ENCODE data around the gene RALGPS1. TPM values are rescaled to one million over a fixed set of nuclear protein-coding genes. Genes with fewer than 3 reads are reported as not detected.
A peak's percentile ranks its signal among the peaks of the same experiment; 100 is the strongest.

RALGPS1 gene
- total RNA-seq, 1 experiment from 2014 or later = 18.6 TPM

DNA sequence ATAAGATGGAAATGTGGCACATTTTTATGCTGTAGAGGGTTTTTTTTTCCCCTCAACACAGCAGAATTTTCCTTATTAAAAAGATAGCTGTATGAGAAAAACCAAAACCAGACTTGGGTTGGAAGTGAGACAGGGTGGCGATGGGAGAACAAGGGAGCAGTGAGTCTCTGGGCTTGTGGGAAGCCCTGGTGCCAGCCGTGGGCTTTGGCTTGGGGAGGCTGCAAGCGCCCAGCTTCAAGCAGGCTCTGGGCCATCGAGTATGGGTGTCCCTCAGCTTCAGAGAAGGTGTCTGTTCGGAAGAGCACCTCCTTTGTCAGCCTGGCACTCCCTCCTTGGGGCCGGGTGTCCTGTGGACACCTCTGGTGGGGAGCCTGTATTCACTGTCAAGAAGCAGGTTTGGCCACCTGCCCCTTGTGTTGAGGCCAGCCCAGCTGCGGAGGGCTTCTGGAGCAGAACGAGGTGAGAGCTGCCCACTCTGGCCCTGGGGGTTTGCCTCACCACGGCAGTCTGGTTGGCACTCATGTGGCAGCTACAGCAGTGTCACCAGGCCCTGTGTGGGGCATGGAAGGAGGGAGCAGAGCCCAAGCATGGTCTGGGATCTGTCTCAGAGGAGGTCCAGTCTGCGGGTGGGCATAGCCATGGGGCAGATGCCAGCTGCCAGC, 245.5 kb downstream of the RALGPS1 start:
- no CpG with 5 or more reads among the region's 10 CpGs for WGBS (ENCODE audit: extremely low coverage, insufficient read length, low lambda C conversion rate)
- Histone ChIP-seq H3T11ph (ENCODE audit: low read length) (no peak overlapping the region), H3K27ac (ENCODE audit: insufficient read length, low read depth, low read length) (no peak overlapping the region), H3K4me1 (ENCODE audit: insufficient read depth, low read length) (peaks cover 2% of the 10 kb centered on the region; the same call in 1 of the 2 replicates), H3K23ac (ENCODE audit: insufficient read length, low read depth, low read length) (no peak overlapping the region), H3K9ac (ENCODE audit: extremely low read depth, insufficient read length, low read length) (no peak overlapping the region), H2AK5ac (ENCODE audit: insufficient read length, low read length) (no peak overlapping the region), H4K5ac (ENCODE audit: insufficient read length, low read depth, low read length) (no peak overlapping the region), H2BK5ac (ENCODE audit: insufficient read length, low read length) (no peak overlapping the region), H2BK12ac (ENCODE audit: insufficient read length, low read depth, low read length) (no peak overlapping the region), H4K91ac (ENCODE audit: insufficient read length, low read depth, low read length) (no peak overlapping the region), H2BK20ac (ENCODE audit: low read depth, low read length, poor library complexity, severe bottlenecking) (no peak overlapping the region), H3K4ac (ENCODE audit: low read depth, low read length) (no peak overlapping the region), H4K20me1 (ENCODE audit: control insufficient read depth, insufficient read depth, insufficient read length) (no peaks in the 10 kb centered on the region), H4K8ac (replicated peaks; ENCODE audit: insufficient read length, low read depth, low read length) (no peak overlapping the region), H3K27me3 (ENCODE audit: insufficient read depth, low read length) (no peaks in the 10 kb centered on the region), H2BK120ac (ENCODE audit: low read depth, low read length, poor library complexity, severe bottlenecking) (no peak overlapping the region), H3K79me2 (ENCODE audit: insufficient read depth, low read length) (no peaks in the 10 kb centered on the region), H3K9me3 (ENCODE audit: control insufficient read depth, low read depth, low read length) (no peaks in the 10 kb centered on the region), H3K56ac (ENCODE audit: insufficient read length, low read depth, low read length) (no peak overlapping the region), H2BK15ac (ENCODE audit: low read depth, low read length) (no peak overlapping the region), H3K14ac (ENCODE audit: insufficient read depth, low read length) (no peak overlapping the region; the same call in 1 of the 2 replicates), H3K18ac (ENCODE audit: insufficient read length, low read depth, low read length) (no peak overlapping the region), H3K79me1 (ENCODE audit: insufficient read depth, low read depth, low read length, poor library complexity, severe bottlenecking) (no peaks in the 10 kb centered on the region), H3K23me2 (ENCODE audit: insufficient read length, low read depth, low read length, poor library complexity, severe bottlenecking) (no peaks in the 10 kb centered on the region), H3K4me2 (ENCODE audit: insufficient read depth, insufficient read length, low read length) (no peak overlapping the region), H2AFZ (ENCODE audit: low read length) (no peak overlapping the region)
- Mint-ChIP-seq H3K36me3 (ENCODE audit: insufficient read depth in 1 of 3, low read depth in 3 of 3) (no peaks in the 10 kb centered on the region), H3K27ac (peak overlapping the region in 1 of 3 experiments; percentile 65; a peak in 1 of 7 replicates), H3K9me3 (no peaks in the 10 kb centered on the region), H3K4me1 (peaks cover 16 to 17% of the 10 kb centered on the region in 2 experiments), H3K27me3 (ENCODE audit: low read depth) (no peaks in the 10 kb centered on the region), H3K4me3 (no peak overlapping the region)
- TF ChIP-seq, protein P1, sequence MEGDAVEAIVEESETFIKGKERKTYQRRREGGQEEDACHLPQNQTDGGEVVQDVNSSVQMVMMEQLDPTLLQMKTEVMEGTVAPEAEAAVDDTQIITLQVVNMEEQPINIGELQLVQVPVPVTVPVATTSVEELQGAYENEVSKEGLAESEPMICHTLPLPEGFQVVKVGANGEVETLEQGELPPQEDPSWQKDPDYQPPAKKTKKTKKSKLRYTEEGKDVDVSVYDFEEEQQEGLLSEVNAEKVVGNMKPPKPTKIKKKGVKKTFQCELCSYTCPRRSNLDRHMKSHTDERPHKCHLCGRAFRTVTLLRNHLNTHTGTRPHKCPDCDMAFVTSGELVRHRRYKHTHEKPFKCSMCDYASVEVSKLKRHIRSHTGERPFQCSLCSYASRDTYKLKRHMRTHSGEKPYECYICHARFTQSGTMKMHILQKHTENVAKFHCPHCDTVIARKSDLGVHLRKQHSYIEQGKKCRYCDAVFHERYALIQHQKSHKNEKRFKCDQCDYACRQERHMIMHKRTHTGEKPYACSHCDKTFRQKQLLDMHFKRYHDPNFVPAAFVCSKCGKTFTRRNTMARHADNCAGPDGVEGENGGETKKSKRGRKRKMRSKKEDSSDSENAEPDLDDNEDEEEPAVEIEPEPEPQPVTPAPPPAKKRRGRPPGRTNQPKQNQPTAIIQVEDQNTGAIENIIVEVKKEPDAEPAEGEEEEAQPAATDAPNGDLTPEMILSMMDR (conservative IDR thresholded peaks at IDR 0.05) = no peak
- peak; percentile 22 for DNase-seq

Data from H9 (cell line).